NK-92 treated with Interleukin-12 subunit alpha and Interleukin-12 subunit beta, amount 100 ng/mL, for 24 hours (cell line): Measurements from ENCODE around the gene ARRB2.
"Not testable (repeated sequence)": the region's sequence is repeated elsewhere in the genome, so short reads cannot be mapped to it uniquely, and the experiment has no call there.

Source experiments
- DNase-seq: peaks from one replicate; lab custom pipeline; 2025; lab: John Stamatoyannopoulos, UW

ARRB2 gene

GRCh38 chr17:4709794-4710692, at the start of gene ARRB2:
ARRB2 (plus strand) TSS chr17:4710632; CDS start chr17:4710722, 90 bp downstream.
- DNase-seq = peak; percentile 91

DNA sequence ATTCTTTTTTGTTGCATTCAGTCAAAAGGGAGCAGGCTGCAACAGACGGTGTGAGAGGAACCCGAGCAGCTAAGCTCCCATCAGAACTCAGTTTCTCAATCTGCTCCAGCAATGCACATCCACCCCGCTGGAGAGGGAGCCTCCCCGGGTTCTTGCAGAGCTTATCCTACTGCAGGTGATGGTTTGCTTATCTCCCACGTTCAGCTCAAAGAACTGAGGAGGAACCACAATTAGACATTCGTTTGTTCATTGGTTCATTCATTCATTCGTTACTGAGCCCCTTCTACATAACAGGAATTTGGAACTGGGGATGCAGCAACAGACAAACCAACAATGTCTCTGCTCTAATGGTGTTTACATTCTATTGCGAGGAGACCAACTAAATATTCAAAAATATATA, 46.7 kb upstream of the ARRB2 start:
- no peak for DNase-seq

GRCh38 chr17:4664230-4664629, 46.2 kb upstream of the ARRB2 start:
- no peak for DNase-seq

DNA sequence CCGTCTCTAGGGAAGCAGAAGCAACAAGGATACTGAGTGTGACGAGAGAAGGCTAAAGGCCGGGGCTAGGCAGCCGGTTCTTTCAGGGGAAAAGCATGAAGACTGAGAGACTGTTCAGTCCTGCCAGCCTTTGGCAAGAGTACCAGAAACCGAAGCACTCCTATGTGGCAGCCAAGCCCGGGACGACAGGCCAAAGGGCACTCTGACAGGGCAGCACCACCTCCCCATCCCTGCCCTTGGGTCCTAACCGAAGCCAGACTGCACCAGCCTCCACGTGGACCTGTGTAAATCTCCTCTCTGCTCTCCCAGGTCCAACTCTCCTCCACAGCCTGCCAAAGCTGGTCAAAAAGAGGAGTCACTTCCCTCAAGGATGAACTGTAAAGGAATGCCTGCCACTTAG, 45.4 kb upstream of the ARRB2 start:
- DNase-seq = no peak

DNA sequence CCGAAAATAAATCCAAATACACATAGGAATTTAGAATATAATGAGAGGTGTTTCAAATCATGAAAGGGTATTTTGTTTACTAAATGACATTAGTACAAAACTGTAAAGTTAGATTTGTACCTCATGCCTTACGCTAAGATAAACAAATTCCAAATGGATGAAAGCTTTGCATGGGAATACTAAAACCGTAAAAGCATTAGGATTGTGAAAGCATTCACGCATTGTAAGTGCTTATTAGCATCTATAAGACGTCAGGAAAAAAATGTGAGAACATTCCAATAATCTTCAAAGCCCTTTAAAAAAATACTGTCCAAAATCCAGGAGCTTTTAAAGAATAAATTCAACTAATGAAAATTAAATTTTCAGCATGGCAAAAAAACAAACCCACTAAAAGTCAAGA, 44.1 kb upstream of the ARRB2 start:
- DNase-seq = no peak

DNA sequence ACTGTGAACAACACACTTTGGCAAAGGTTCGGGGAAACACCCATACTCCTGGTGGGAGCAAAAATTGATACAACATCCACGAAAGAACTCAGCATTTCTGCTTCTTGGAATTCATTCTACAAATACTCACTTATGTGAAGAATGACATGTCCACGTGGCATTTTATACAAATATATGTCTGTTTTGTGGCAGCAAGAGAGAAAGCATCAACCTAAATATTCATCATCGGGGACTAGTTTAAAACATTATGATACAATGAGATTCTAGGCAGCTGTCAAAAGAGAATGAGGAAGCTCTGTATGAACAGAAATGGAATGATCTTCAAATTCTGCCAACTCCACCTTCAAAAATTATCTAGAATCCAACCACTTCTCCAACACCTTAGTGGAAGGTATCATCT, 43.3 kb upstream of the ARRB2 start:
- no peak for DNase-seq

DNA sequence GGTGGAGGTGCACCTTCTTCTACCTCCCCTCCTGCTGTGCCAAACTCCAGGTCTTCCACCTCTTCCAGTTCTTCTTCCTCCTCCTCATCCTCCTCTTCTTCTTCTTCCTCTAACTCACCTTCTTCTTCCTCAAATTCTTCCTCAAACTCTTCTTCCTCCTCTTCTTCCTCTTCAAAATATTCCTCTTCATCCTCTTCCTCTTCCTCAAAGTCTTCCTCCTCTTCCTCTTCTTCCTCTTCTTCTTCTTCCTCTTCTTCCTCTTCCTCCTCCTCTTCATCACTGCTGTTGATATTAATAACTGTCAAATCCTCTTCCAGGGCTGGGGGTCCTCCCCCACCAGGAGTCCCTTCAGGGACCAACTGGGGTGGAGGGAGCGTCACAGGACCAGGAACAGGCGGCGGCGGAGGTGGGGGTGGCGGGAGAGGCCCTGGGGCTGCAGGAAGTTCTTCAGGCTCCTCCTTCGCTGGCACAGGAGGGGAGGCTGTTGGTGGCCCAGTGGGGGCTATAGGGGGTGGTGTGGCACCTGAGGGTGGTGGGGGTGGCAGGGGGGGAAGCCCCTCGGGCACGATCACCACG, 38.3 kb upstream of the ARRB2 start:
- DNase-seq = no peak

DNA sequence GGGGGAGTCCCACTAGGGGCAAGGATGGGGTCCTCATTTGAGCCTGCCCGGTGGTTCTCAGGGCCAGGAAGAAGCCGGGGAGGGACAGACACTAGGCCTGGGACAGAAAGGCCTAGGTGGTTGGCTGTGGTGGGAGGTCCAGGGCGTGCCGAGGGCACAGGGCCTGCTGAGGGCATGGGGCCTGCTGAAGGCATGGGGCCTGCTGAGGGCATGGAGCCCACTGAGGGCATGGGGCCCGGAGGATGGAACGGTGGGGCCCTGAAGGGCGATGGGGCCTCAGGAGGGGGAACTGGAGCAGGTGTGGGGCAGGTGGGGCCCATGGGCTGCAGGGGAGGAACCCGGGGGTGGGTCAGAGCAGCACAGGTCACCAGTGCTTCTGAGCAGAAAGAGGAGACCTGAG, 37.7 kb upstream of the ARRB2 start:
- DNase-seq = no peak

DNA sequence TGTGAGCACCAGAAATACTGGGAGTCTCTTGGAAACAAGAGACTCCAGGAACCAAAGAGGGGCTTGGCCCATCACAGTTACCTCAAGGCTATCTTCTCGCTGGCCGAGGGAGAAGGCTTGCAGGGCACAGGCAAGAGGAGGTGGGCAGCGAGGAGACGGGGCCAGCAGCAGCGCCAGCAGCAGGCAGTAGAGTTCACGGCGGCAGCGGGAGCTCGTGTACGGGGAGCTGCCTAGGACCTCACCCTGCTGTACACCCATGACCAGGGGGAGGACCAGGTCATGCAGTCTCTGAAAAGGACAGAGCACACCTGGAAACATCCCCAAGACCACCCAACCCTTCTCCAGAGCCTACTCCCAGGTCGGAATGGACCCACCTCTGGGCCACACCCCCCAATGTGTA, 37.3 kb upstream of the ARRB2 start:
- DNase-seq = no peak

GRCh38 chr17:4673986-4674684, 36.3 kb upstream of the ARRB2 start:
- DNase-seq = no peak

GRCh38 chr17:4674685-4674998, 35.8 kb upstream of the ARRB2 start:
- DNase-seq = no peak

GRCh38 chr17:4675791-4676190, 34.6 kb upstream of the ARRB2 start:
- no peak for DNase-seq

- DNase-seq = no peak
These were observed 33.6 kb upstream of the ARRB2 start for GRCh38 chr17:4676791-4677190.

DNA sequence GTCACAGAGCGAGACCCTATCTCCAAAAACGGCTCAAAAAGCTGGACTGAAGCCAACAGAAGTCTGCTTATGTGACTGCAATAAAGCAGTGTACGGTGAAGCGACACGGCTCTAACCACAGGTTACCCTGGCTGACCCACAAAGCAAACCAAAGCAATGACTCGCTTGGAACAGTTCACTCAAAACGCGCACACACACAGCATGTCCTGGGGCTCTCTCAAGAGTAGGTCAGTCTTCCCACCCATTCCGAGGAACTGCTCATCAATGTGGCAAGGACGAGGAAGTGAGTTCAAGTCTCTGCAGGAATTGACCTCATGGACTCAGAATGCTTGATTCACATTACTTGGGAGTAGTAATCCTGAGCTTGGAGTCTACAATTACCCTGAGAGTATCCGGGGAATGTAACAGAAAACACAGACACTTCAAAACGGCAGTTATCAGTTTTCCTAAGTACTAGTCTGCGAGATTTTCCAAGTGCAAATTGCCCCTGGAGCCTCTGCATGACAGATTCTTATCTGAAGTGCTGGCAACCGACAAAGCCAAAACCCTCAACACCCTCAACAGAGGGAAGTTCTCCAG, 31.9 kb upstream of the ARRB2 start:
- no peak for DNase-seq

GRCh38 chr17:4679658-4680057, 30.8 kb upstream of the ARRB2 start:
- DNase-seq = no peak

GRCh38 chr17:4683739-4684138, 26.7 kb upstream of the ARRB2 start:
- DNase-seq = not testable (repeated sequence)

DNA sequence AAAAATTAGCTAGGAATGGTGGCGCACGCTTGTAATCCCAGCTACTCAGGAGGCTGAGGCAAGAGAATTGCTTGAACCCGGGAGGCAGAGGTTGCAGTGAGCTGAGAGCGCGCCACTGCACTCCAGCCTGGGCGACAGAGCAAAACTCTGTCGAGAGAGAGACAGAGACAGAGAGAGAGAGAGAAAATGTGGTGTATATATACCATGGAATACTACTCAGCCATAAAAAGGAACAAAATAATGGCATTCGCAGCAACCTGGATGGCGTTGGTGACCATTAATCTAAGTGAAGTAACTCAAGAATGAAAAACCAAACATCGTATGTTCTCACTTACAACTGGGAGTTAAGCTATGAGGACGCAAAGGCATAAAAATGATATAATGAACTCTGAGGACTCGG, 20.6 kb upstream of the ARRB2 start:
- DNase-seq = not testable (repeated sequence)

GRCh38 chr17:4690745-4691144, 19.7 kb upstream of the ARRB2 start:
- no peak for DNase-seq

DNA sequence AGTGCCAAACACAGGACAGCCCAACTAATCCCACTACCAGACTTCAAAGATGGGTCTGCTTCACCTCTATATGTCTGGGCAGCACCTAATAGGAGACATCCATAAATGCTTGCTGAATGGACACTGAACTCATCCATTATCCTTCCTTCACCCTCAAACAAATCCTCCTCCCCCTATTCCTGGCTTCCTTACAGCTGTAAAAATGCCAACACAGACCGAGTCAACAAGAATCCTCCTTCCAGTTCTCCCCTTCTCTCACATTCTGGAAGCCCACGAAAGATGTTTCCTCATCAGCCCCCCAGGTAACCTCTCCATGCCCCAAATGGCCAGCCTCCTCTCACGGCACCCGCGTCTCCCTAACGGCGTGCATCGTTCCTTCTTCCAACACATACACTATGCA, 18.7 kb upstream of the ARRB2 start:
- no peak for DNase-seq

DNA sequence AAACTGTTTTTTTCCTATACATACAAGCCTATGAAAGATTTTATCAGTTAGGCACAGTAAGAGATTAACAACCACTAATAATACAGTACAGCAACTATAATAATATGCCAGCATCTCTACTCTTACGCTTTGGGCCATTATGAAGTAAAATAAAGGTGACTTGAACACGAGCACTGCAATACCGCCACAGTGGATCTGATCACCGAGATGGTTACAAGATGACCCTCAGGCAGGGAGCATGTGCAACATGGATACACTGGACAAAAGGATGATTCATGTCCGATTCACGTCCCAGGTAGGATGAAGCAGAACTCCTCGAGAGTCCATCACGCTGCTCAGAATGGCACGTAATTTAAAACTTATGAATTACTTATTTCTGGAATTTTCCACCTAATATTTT, 17.0 kb upstream of the ARRB2 start:
- DNase-seq = no peak

DNA sequence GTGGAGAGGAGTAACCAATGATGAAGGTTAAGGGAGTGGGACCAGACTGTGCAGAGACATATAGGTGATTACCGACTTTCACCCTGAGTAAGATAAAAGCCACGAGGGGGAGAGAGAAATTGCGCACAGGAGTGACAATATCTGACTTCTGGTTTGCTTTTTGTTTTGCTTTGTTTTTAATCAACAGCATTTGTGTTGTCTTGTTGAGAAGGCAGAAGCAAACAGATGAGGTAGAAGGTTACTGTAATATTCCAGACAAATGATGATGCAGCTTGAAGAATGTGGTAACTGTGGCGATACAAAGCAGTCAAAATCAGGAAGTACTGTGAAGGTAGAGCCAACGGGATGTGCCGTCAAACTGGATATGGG, 14.0 kb upstream of the ARRB2 start:
- DNase-seq = no peak

GRCh38 chr17:4699401-4700056, 10.9 kb upstream of the ARRB2 start:
- not testable (repeated sequence) for DNase-seq
